Measurements from ENCODE around the gene GRHPR.
"Not testable (repeated sequence)": the region's sequence is repeated elsewhere in the genome, so short reads cannot be mapped to it uniquely, and the experiment has no call there.

Gene GRHPR

GRCh38 chr9:37422289-37423104 lies at the start of gene GRHPR:
Gene GRHPR, plus strand, starts transcription at chr9:37422696. Its CDS starts 55 bp downstream, at chr9:37422751.
- DNase-seq (ENCODE audit: low read depth in 2 of 2), result peak; percentile 69 to 85

- no peak for DNase-seq (ENCODE audit: low read depth in 2 of 2)
Measured at GRCh38 chr9:37372839-37373238, 49.7 kb upstream of the GRHPR start.

- DNase-seq (ENCODE audit: low read depth in 2 of 2), result no peak
Measured at GRCh38 chr9:37373621-37374020, 48.9 kb upstream of the GRHPR start.

DNA sequence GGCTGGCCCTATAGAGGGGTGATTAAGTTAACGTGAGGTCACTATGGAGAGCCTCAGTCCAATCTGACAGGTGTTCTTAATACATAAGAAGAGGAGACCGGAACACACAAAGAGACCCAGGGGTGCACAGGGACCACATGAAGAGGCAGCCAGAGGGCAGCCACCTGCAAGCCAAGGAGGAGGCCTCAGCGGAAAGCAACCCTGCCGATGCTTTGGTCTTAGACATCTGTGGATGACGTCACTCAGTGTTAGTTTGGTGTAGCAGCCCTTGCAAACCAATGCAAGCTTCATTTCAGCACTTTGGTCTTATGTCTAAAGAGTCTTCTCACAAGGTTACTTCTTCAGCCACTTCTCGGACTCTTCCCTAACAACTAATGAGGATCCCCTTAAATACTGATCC lies 47.6 kb upstream of the GRHPR start:
- DNase-seq (ENCODE audit: low read depth in 2 of 2), result no peak

- no peak for DNase-seq (ENCODE audit: low read depth in 2 of 2)
Measured at GRCh38 chr9:37377688-37378612, 44.5 kb upstream of the GRHPR start.

DNA sequence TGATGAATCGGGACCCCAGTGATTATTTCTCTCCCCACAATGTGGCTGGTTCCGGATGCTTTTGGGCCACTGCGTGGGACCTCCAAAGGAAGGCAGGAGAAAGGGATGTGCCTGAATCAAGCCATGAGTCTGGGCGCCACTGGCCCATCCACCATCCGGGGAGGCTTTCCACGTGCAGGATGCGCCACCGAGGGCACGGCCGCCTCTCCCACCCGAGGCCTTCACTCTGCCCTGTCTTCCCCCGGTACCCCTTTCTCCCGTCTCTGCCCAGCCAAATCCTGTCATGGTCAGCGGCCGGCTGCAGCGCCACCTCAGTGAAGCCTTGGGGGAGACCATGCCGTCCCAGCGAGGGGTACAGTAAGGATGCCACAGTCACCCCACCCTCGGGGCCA lies 43.9 kb upstream of the GRHPR start:
- no peak for DNase-seq (ENCODE audit: low read depth in 2 of 2)

DNA sequence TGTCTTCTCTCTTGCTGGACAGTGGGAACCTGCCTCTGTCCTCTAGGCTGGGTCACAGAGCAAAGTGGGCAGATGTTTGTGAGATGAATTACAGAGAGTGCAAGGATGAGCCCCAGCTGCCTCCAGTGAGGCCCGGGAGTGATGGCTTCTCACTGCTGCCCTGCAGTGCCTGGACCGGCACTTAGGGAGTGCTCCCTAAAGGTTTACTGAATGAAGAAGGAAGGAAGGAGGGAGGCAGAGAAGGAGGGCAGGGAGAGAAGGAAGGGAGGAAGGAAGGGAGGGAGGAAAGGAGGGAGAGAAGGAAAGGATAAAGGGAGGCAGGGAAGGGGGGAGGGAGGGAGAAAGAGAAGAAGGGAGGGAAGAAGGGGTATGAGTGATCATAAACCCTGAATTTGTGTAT lies 42.7 kb upstream of the GRHPR start:
- DNase-seq (ENCODE audit: low read depth in 2 of 2), result no peak

GRCh38 chr9:37380570-37380969 lies 41.9 kb upstream of the GRHPR start:
- DNase-seq (ENCODE audit: low read depth in 2 of 2), result no peak

DNA sequence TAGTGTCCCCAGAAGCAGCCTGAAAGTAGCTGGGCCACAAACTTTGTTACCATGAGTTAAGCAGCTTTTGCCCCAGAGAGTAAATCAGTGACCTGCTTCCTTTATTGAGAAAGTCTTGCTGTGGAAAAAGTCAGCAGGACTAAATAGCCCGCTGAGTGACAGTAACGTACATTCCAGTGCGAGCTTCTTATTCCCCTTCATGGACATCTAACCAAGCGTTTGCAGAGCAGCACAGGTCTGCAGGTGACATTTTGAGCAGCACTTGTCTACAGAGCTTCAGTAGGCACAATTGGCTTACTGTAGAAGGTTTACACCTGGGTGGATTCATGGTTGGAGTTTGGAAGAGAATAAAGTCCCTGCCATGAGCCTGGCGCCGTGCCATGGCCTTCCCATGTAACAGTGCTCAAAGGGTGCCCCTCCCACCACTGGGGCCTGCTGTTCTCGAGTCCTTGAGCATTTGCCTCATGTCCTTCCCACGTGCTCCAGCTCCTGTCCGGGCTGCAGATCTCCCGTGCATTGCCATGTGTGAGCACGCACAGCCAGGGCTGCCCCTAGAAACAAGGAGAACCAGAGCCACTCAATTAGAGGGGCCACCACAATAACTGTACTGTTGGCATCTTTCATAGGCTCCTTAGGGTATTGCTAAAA lies 41.3 kb upstream of the GRHPR start:
- no peak for DNase-seq (ENCODE audit: low read depth in 2 of 2)

- no peak for DNase-seq (ENCODE audit: low read depth in 2 of 2)
Measured at GRCh38 chr9:37382161-37382981, 40.1 kb upstream of the GRHPR start.

DNA sequence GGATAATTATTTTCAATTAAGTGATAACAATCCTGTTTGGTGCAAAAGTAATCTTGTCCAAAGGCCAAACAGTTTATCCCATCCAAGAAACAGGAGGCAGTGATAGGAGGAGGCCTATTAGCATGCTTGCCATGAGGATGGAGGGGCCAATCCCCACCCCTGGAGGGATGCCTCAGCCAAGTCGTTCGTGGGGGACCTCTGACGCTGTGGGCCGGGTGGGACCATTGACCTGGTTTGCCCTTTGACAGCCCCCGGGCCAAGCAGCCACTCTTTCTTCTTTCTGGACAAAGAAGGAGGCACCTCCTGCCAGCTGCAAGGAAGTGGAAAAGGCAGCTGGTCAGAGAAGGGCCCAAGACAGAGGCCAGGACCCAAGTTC lies 39.5 kb upstream of the GRHPR start:
- DNase-seq (ENCODE audit: low read depth in 2 of 2), result no peak

GRCh38 chr9:37383393-37383792 lies 39.1 kb upstream of the GRHPR start:
- DNase-seq (ENCODE audit: low read depth in 2 of 2), result no peak

GRCh38 chr9:37383876-37384746 lies 38.4 kb upstream of the GRHPR start:
- DNase-seq (ENCODE audit: low read depth in 2 of 2), result no peak

DNA sequence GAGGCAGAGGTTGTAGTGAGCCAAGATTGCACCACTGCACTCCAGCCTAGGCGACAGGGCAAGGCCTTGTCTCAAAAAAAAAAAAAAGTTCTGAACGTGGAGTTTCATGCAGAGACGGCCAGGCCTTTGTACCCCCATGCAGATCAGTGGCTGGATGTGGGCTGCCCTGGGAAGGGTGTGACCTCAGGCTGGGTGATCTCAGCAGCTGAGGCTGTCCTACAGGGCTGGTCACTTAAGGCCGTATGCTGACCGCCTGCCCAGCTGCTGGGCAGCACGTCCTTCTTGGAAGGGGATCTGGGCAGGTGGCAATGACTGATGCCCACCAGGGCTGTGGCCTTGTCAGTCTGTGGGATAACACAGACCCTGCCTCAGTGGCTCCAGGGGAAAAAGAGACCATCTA lies 37.2 kb upstream of the GRHPR start:
- no peak for DNase-seq (ENCODE audit: low read depth in 2 of 2)

- no peak for DNase-seq (ENCODE audit: low read depth in 2 of 2)
Measured at GRCh38 chr9:37386988-37387387, 35.5 kb upstream of the GRHPR start.

DNA sequence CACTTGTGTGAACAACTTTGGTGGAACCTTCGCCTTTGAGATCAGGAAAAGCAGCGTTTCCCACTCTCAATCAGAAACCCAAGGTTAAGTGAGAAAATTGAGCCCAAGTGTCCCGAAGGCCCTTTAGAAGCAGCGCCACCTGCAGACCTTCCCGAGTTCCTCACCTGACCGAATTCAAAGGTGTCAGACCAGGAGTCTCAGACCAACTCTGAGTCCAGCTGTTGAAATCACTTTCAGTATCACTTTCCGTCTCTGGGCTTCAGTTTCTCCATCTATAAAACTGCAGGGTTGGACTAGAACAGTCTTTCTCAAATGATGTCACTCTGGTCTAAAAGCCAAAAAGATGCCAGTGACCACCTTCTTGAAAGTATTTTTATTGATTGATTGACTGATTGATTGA lies 31.7 kb upstream of the GRHPR start:
- DNase-seq (ENCODE audit: low read depth in 2 of 2), result no peak

- no peak for DNase-seq (ENCODE audit: low read depth in 2 of 2)
Measured at GRCh38 chr9:37392272-37392671, 30.2 kb upstream of the GRHPR start.

DNA sequence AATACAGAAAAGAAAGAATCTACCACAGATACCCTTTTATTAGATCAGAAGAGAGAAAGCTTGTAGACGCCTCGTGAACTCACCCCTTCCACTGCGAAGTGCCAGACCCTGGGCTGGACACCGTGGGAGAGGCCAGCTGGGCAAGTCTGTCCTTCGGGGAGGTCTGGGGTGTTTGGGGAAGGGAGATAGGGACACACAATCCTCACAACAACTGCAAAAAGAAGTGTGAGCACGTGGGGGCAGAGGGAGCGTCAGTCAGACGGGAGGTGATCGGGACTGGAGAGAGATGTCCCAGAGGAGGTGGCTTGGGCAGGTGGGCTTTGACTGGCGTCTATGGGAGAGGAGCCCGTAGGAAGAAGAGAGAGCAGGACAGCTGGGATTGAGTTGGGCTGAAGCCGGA lies 27.3 kb upstream of the GRHPR start:
- DNase-seq (ENCODE audit: low read depth in 2 of 2), result no peak

GRCh38 chr9:37395663-37396062 lies 26.8 kb upstream of the GRHPR start:
- no peak for DNase-seq (ENCODE audit: low read depth in 2 of 2)

- DNase-seq (ENCODE audit: low read depth in 2 of 2), result not testable (repeated sequence)
Measured at GRCh38 chr9:37397948-37398347, 24.5 kb upstream of the GRHPR start.

Measured in stimulated activated CD4-positive, alpha-beta T cell treated with anti-CD3 and anti-CD28 coated beads, Interleukin-1b, Interleukin-23, amount 100 ng/mL, for 1 hour (primary cell).